ENCODE data around the gene PHGDH.
"Not testable (repeated sequence)": the region's sequence is repeated elsewhere in the genome, so short reads cannot be mapped to it uniquely, and the experiment has no call there.

PHGDH gene

DNA sequence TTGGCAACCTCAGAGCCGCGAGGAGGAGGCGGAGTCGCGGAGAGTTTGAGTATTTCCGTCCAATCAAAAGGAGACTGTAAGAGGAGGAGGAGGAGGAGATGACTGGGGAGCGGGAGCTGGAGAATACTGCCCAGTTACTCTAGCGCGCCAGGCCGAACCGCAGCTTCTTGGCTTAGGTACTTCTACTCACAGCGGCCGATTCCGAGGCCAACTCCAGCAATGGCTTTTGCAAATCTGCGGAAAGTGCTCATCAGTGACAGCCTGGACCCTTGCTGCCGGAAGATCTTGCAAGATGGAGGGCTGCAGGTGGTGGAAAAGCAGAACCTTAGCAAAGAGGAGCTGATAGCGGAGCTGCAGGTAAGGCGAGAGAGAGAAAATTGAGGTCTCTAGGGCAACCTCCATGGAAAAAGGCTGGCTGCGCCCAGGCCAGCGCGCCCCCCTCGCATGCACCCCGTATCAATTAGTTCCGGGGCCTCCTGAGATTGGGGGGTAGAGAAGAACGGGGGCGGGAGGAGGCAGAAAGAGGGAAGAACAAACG, at the start of gene PHGDH:
Gene PHGDH, plus strand, starts transcription at position 131 of the 538 bp plus-strand sequence. Its CDS starts 89 bp downstream, at position 220.
- DNase-seq: peak; percentile 87

GRCh38 chr1:119662034-119662437, 49.7 kb upstream of the PHGDH start:
- DNase-seq: no peak

GRCh38 chr1:119664067-119664466, 47.7 kb upstream of the PHGDH start:
- DNase-seq: no peak

DNA sequence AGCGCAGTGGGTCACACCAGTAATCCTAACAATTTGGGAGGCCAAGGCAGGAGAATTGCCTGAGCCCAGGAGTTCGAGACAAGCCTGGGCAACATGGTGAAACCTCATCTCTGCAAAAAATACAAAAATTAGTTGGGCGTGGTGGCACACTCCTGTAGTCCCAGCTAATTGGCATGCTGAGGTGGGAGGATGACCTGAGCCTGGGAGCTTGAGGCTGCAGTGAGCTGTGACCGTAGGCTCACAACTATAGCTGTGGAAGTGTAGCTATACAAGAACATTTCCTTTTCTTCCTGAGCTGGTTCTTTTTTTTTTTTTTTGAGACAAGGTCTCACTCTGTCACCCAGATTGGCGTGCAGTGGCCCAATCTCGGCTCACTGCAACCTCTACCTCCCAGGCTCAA, 44.6 kb upstream of the PHGDH start:
- no peak for DNase-seq

GRCh38 chr1:119670898-119671297, 40.8 kb upstream of the PHGDH start:
- DNase-seq: no peak

GRCh38 chr1:119673171-119673940, 38.4 kb upstream of the PHGDH start:
- DNase-seq: no peak

GRCh38 chr1:119674111-119674526, 37.6 kb upstream of the PHGDH start:
- DNase-seq: no peak

- peak; percentile 83 for DNase-seq
Measured at GRCh38 chr1:119674835-119675289, 36.9 kb upstream of the PHGDH start.

DNA sequence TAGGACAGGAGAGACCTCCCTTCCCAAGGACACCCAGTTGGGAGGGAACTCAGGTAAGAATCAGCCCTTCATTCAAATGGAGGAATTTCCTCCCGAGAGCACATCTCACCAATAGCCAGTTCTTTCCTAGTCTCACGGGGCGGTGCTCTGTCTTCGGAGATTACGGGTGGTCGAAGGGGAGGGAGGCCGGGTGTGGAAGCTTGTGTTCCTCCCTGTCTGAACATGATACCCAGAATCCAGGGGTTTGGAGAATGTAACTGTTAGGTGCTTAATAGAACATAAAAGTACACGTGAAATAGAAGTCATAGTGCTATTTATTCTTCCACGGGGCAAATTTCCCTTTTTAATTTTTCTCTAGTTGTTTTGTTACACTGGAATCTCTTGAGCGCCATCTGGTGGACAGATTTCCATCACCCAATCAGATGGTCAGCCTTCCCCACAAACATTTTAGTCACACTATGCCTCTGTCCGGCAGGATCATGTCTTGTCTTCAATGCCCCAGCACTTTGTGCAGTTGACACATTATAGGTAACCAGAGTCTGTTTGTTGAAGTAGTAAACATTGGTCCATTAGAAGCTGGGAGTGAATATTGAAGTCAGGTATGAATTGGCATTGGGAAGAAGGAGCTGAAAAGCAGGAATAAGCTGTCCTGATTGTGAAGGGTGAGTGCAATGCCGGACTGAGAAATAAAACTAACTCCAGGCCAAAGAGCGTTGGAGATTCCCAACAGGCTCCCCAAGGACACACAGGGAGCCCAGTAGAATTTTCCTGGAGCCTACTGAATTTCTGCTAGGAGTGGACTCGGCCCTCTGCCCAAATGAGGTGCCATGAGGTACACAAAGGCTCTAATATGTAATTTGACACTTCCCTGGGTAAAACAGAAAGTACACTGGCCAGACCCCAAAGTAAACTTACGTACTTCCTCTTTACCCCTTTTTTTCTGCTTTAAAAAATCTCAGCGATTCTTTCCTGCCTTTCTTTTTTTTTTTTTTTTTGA, 36.1 kb upstream of the PHGDH start:
- DNase-seq: peak; percentile 77

DNA sequence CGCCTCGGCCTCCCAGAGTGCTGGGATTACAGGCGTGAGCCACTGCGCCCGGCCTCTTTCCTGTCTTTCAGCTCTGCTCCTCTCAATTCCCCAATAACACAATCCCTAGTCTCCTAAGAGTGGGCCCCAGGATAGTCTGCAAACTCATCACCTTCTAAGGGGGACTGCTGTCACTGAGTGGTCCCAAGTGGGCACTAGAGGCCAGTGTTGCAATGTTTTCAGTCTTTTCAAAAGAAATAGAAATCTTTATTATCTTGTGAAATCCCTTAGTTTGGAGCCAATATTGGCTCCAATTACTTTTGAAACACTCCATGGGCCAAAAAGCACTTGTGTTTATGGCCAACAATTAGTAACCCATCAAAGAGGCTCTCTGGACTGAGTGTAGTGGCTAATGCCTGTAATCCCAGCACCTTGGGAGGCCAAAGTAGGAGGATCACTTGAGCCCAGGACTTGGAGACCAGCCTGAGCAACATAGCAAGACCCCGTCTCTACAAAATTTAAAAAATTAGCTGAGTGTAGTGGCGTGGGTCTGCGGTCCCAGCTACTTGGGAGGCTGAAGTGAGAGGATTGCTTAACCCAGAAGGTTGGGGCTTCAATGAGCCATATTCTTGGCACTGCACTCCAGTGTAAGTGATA, 35.0 kb upstream of the PHGDH start:
- DNase-seq: no peak

GRCh38 chr1:119679223-119679622, 32.5 kb upstream of the PHGDH start:
- no peak for DNase-seq

DNA sequence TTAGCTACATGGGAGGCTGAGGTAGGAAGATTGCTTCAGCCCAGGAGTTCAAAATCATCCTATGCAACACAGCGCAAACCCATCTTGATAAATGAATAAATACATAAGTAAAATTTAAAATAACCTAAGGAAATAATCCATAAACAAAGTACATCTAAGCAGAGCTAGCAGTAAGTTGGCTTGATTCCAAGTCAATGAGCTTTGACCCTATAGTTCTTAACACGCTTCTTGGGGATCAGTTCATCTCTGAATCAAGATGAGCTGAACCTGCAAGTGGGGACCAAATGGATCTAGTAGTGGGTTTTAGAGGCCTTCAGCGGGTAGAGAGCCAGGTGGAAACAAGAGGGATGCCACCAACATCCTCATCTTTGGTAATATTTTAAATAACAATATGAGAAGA, 31.5 kb upstream of the PHGDH start:
- no peak for DNase-seq

GRCh38 chr1:119680723-119681122, 31.0 kb upstream of the PHGDH start:
- DNase-seq: no peak

GRCh38 chr1:119681560-119681959, 30.2 kb upstream of the PHGDH start:
- DNase-seq: no peak

GRCh38 chr1:119682141-119682540, 29.6 kb upstream of the PHGDH start:
- no peak for DNase-seq

GRCh38 chr1:119683893-119684292, 27.8 kb upstream of the PHGDH start:
- no peak for DNase-seq

DNA sequence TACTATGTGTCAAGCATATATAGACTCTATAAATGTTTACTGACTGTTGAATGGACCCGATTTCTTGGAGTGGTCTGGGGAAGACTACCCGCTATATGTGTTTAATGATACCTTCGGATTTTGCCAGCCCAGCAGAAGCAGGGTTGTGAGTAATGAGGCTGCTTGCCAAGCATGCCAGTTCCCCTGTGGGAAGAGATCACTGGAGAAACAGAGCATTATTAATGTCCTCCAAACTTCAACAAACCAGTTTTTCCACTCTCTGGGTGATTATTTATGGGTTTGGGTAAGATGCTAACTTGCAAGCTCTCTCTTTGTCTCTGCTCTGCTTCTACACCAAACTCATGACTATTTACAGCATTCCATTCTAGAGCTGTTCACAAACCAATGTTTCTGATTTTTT, 25.1 kb upstream of the PHGDH start:
- DNase-seq: no peak

DNA sequence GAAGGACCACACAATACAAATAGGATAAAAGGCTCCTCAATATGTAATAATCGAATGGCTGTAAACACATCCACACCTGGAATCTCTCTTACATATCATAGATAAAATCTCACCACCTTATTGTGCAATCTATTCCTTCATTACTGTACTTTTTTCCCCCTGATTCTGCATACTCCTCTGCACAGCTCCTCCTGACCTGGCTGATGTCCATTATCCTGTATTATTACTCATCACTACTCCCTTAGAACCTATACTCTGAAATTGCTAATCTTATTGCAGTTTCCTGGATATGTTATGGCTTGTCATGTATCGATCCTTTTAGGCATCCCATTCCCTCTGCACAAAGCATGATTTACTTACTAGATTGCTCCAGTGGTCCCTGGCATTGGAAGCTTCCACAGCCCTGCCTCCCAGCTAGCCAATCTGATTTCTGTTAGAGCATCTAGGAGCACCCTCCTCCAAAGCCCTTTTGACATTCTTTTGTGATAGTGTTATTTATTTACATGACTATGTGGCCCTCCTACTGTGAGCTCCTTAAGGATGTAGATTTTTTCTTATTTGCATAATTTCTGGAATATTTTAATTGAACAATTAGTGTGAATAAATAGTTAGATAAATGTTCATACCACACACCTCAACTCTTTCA, 24.2 kb upstream of the PHGDH start:
- DNase-seq: no peak

GRCh38 chr1:119688810-119689209, 22.9 kb upstream of the PHGDH start:
- no peak for DNase-seq

DNA sequence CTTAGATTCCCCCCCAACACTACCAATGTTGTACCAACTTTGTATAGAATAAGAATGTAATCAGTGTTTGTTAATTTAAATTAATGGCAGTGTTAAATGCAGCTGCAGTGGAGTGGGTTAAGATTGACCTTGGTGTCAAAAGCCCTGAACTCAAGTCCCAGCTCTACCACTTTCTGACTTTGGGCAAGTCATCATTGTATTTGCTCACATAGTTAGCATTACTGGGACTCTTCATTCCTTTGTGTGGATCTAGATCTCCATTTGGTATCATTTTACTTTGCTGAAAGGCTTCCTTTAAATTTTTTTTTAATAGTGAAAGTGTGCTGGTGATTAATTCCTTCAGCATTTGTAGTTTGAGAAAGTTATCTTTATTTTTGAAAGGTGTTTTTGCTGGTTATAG, 22.2 kb upstream of the PHGDH start:
- DNase-seq: no peak

DNA sequence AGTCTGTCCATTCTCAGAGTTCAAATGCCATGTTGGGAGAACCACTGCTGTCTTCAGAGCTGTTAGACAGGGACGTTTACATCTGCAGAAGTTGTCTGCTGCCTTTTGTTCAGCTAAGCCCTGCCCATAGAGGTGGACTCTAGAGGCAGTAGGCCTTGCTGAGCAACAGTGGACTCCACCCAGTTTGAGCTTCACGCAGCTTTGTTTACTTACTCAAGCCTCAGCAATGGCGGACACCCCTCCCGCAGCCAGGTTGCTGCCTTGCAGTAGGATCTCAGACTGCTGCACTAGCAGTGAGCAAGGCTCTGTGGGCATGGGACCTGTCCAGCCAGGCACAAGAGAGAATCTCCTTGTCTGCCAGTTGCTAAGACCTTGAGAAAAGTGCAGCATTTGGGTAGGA, 14.9 kb upstream of the PHGDH start:
- DNase-seq: not testable (repeated sequence)

DNA sequence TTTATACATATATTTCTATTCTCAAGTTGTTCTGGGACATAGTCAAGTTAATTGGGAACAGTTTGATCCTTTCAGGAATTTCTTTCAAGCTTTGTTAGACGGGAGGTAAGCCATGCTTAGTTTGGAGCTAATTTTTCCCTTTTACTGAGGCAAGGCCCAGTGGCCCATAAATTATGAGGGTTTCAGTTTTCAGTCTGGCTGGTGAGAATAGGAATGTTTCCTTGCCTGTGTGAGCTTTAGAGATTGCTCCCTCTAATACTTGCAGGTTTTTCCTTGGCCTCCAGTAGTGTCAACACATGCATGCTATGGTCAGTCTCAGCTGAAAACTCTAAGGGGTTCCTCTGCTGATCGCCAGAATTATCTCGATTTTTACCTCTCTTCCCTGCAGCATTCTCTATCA, 14.1 kb upstream of the PHGDH start:
- no peak for DNase-seq

Measured in MV-4-11 (cell line).